Measurements from ENCODE around the gene CIART.

GRCh38 chr1:150268340-150268704, 14.0 kb upstream of the CIART start:
- TF ChIP-seq CTCF (IDR thresholded peaks at IDR 0.05) (no peak), SMC3 (IDR thresholded peaks at IDR 0.05; ENCODE audit: low read depth, low read length) (no peak), CHD2 (IDR thresholded peaks at IDR 0.05; ENCODE audit: low read length, partially characterized antibody) (no peak), YY1 (IDR thresholded peaks at IDR 0.05; ENCODE audit: low read depth) (no peak), RAD21 (IDR thresholded peaks at IDR 0.05; ENCODE audit: low read length) (no peak), EZH2phosphoT487 (IDR thresholded peaks at IDR 0.05; ENCODE audit: borderline replicate concordance, low read depth) (no peak), USF1 (IDR thresholded peaks at IDR 0.05; ENCODE audit: borderline replicate concordance, low read depth) (no peak), RCOR1 (IDR thresholded peaks at IDR 0.05; ENCODE audit: low read length) (no peak), IRF3 (IDR thresholded peaks at IDR 0.05; ENCODE audit: low read depth, low read length) (no peak), ZBTB33 (IDR thresholded peaks at IDR 0.05; ENCODE audit: borderline replicate concordance, low read depth) (no peak), NRF1 (IDR thresholded peaks at IDR 0.05; ENCODE audit: low read depth, low read length) (no peak), JUND (IDR thresholded peaks at IDR 0.05) (no peak), EP300 (IDR thresholded peaks at IDR 0.05; ENCODE audit: borderline replicate concordance in 1 of 2, low read depth in 1 of 2, low read length in 1 of 2) (no peak), MAX (IDR thresholded peaks at IDR 0.05; ENCODE audit: low read depth) (no peak)
